SK-MEL-5 (cell line): ENCODE results near the gene RFTN1. TPM values are rescaled to one million over a fixed set of nuclear protein-coding genes. Genes with fewer than 3 reads are reported as not detected.
"Not testable (repeated sequence)": the region's sequence is repeated elsewhere in the genome, so short reads cannot be mapped to it uniquely, and the experiment has no call there.

Source experiments
- DNase-seq: peaks from one replicate; pipeline ENCODE4 v3.0.0-alpha.2; 2016; ENCODE audit warnings: low read depth, low spot score
- in situ Hi-C: cut with HindIII; loops from 2 replicates; pipeline ENCODE4 v1.10.0; 2016; ENCODE audit warnings: low sequenced_read_pairs, high pct_unique_total_duplicates, low pct_unique_long_range_greater_than_20kb
- total RNA-seq: library from RNA; depleted of rRNA; stranded (reverse); fragments of >200 nt; shearing (Covaris generic); gene quantifications from 2 replicates; pipeline ENCODE4 v1.2.3, GENCODE V29; 2014

RFTN1 gene
- total RNA-seq, 1 experiment from 2014 or later, result 1.8 TPM

- DNase-seq, result no peak
- in situ Hi-C loops, result no loop called here
Observed at GRCh38 chr3:16498130-16498890, 15.2 kb downstream of the RFTN1 start.

- in situ Hi-C loops, result no loop called here
- no peak for DNase-seq
Observed at GRCh38 chr3:16496408-16497222, 16.9 kb downstream of the RFTN1 start.

- in situ Hi-C loops, result no loop called here
- no peak for DNase-seq
Observed at GRCh38 chr3:16496008-16496407, 17.5 kb downstream of the RFTN1 start.

- in situ Hi-C loops, result no loop called here
- DNase-seq, result no peak
Observed at GRCh38 chr3:16494814-16495431, 18.6 kb downstream of the RFTN1 start.

GRCh38 chr3:16494094-16494493 is 19.4 kb downstream of the RFTN1 start:
- DNase-seq, result no peak
- in situ Hi-C loops, result no loop called here

- in situ Hi-C loops, result no loop called here
- DNase-seq, result no peak
Observed at GRCh38 chr3:16490062-16490619, 23.4 kb downstream of the RFTN1 start.

- in situ Hi-C loops, DNase-seq: not testable (repeated sequence)
Observed at GRCh38 chr3:16489326-16490061, 24.0 kb downstream of the RFTN1 start.

GRCh38 chr3:16488637-16489036 is 24.9 kb downstream of the RFTN1 start:
- DNase-seq, result no peak
- in situ Hi-C loops, result no loop called here

GRCh38 chr3:16487511-16488175 is 25.9 kb downstream of the RFTN1 start:
- no peak for DNase-seq
- in situ Hi-C loops, result no loop called here

GRCh38 chr3:16486951-16487480 is 26.5 kb downstream of the RFTN1 start:
- peak; percentile 87 for DNase-seq
- in situ Hi-C loops, result no loop called here

GRCh38 chr3:16486201-16486600 is 27.3 kb downstream of the RFTN1 start:
- DNase-seq, result no peak
- in situ Hi-C loops, result no loop called here

GRCh38 chr3:16485395-16485992 is 28.0 kb downstream of the RFTN1 start:
- no peak for DNase-seq
- in situ Hi-C loops, result no loop called here

GRCh38 chr3:16484984-16485383 is 28.5 kb downstream of the RFTN1 start:
- no peak for DNase-seq
- in situ Hi-C loops, result no loop called here

- in situ Hi-C loops, result no loop called here
- DNase-seq, result no peak
Observed at GRCh38 chr3:16484216-16484615, 29.3 kb downstream of the RFTN1 start.

- no peak for DNase-seq
- in situ Hi-C loops, result no loop called here
Observed at GRCh38 chr3:16482770-16483531, 30.5 kb downstream of the RFTN1 start.

GRCh38 chr3:16482194-16482769 is 31.2 kb downstream of the RFTN1 start:
- DNase-seq, result no peak
- in situ Hi-C loops, result no loop called here
